Esophagus (tissue), 2 donors: ENCODE data around the gene PHF14. TPM values are rescaled to one million over a fixed set of nuclear protein-coding genes. Genes with fewer than 3 reads are reported as not detected.
"Not testable (repeated sequence)": the region's sequence is repeated elsewhere in the genome, so short reads cannot be mapped to it uniquely, and the experiment has no call there.

Experiments
- H3K27ac ChIP-seq, 2 donors: one replicate each; pipeline ENCODE4 v1.5.1; 2013; ENCODE audit warnings: low read depth in 2 of 2, mild to moderate bottlenecking in 2 of 2, inconsistent platforms in 1 of 2, low read length in 1 of 2, moderate library complexity in 1 of 2
- H3K27me3 ChIP-seq, 2 donors: one replicate each; pipeline ENCODE4 v1.6.1; 2013; ENCODE audit warnings: low read length in 2 of 2, control low read depth in 1 of 2, mild to moderate bottlenecking in 1 of 2; ENCODE audit not compliant: insufficient read depth in 2 of 2, control insufficient read depth in 1 of 2
- H3K36me3 ChIP-seq, 2 donors: one replicate each; pipeline ENCODE4 v1.6.1; 2013; ENCODE audit warnings: low read length in 1 of 2; ENCODE audit not compliant: control insufficient read depth in 2 of 2, insufficient read depth in 2 of 2
- H3K4me1 ChIP-seq, 2 donors: one replicate each; pipeline ENCODE4 v1.6.1; 2013; ENCODE audit warnings: low read length in 1 of 2; ENCODE audit not compliant: control insufficient read depth in 2 of 2, insufficient read depth in 2 of 2
- H3K4me3 ChIP-seq, 2 donors: one replicate each; pipeline ENCODE4 v1.5.1; 2013; ENCODE audit warnings: low read length in 2 of 2, mild to moderate bottlenecking in 2 of 2, low read depth in 1 of 2, moderate library complexity in 1 of 2
- H3K9me3 ChIP-seq, 2 donors: one replicate each; pipeline ENCODE4 v1.6.1; 2013; ENCODE audit warnings: mild to moderate bottlenecking in 2 of 2, low read depth in 1 of 2, low read length in 1 of 2, moderate library complexity in 1 of 2; ENCODE audit not compliant: control insufficient read depth in 2 of 2, insufficient read depth in 1 of 2
- WGBS, 2 donors: extraction: QIAGEN DNeasy Blood & Tissue Kit; methylation state at CpG; one replicate each; pipeline ENCODE4 v1.1.7; 2013; 5-methylcytosine and 5-hydroxymethylcytosine counted together
- polyA plus RNA-seq, 2 donors: library from polyadenylated mRNA; stranded (reverse); fragments of 200-250 nt; gene quantifications; one replicate each; pipeline ENCODE4 v1.2.3, GENCODE V29; 2013
- donor health status: healthy with polysubstance abuse.
- donor health status: Bipolar disorder and iron deficiency.

PHF14 gene
- polyA plus RNA-seq, 2 donors, result 10.2 to 18.0 TPM

DNA sequence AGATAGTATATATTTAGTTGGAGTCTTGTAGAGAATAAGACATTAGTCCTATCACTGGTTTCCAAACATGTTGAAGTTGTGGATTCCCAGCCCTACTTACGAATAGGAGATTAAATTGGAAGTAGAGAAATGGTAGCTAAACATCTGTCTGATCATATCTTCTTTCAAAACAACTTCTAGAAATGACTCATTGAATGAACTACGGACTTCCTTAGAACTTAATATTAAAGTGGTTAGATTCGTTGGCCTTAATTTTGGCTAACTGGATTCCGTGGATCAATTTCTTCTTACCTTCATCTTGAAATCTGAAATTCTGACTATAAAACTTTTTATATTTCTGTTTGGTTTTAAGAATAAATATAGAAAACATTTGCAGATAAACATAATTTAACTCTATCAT, 3.4 kb downstream of the PHF14 start:
- Histone ChIP-seq H3K27me3 (no peaks in the 10 kb centered on the region), H3K9me3 (no peaks in the 10 kb centered on the region), H3K4me3 (no peak overlapping the region), H3K4me1 (no peaks in the 10 kb centered on the region), H3K27ac (no peak overlapping the region), H3K36me3 (no peaks in the 10 kb centered on the region)
- WGBS, 2 donors, result 73 to 91% methylated on average over 4 of the region's 4 CpGs

- no peaks in the 10 kb centered on the region for H3K4me1 ChIP-seq
- H3K27me3 ChIP-seq, result no peaks in the 10 kb centered on the region
- H3K9me3 ChIP-seq, result peaks cover 0 to 2% of the 10 kb centered on the region in 2 donors
- 97 to 98% methylated on average over 3 of the region's 3 CpGs for WGBS, 2 donors
- H3K27ac ChIP-seq, result no peak overlapping the region
- no peak overlapping the region for H3K4me3 ChIP-seq
- H3K36me3 ChIP-seq, result peaks cover 0 to 2% of the 10 kb centered on the region in 2 donors
These were observed 7.6 kb downstream of the PHF14 start for GRCh38 chr7:10981317-10981716.

DNA sequence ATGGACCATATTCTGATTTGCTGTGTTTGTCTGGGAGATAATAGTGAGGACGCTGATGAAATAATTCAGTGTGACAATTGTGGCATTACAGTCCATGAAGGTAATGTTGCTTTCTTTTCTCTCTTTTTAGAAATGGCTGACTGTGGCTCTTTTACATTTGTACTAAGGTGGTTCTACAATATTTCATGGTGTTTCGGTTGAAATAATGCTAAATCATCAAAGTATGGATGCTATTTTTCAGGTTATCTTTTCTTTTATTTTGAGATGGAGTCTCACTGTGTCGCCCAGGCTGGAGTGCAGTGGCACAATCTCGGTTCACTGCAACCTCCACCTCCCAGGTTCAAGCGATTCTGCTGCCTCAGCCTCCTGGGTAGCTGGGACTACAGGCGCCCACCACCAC, 17.1 kb downstream of the PHF14 start:
- H3K4me1 ChIP-seq, H3K4me3 ChIP-seq, H3K27me3 ChIP-seq, H3K27ac ChIP-seq, H3K9me3 ChIP-seq, H3K36me3 ChIP-seq: not testable (repeated sequence)
- WGBS, 2 donors, result 97 to 99% methylated on average over 6 of the region's 6 CpGs

DNA sequence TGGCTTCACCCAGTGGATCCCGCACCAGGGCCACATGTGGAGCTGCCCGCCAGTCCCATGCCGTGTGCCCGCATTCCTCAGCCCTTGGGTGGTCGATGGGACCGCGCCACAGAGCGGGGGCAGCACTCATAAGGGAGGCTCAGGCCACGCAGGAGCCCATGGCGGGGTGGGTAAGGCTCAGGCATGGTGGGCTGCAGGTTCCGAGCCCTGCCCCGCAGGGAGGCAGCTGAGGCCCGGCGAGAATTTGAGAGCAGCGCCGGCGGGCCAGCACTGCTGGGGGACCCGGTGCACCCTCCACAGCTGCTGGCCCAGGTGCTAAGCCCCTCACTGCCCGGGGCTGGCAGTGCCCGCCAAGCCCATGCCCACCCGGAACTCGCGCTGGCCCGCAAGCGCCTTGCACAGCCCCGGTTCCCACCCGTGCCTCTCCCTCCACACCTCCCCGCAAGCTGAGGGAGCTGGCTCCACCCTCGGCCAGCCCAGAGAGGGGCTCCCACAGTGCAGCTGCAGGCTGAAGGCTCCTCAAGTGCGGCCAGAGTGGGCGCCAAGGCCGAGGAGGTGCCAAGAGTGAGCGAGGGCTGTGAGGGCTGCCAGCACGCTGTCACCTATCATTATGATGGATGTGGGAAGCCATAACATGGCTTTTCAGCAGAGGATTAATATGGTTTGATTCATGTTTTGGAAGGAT, 22.0 kb downstream of the PHF14 start:
- H3K9me3 ChIP-seq, H3K36me3 ChIP-seq, H3K27me3 ChIP-seq, H3K4me3 ChIP-seq, H3K27ac ChIP-seq, H3K4me1 ChIP-seq: not testable (repeated sequence)
- 96 to 98% methylated on average over 31 to 34 of the region's 34 CpGs for WGBS, 2 donors

DNA sequence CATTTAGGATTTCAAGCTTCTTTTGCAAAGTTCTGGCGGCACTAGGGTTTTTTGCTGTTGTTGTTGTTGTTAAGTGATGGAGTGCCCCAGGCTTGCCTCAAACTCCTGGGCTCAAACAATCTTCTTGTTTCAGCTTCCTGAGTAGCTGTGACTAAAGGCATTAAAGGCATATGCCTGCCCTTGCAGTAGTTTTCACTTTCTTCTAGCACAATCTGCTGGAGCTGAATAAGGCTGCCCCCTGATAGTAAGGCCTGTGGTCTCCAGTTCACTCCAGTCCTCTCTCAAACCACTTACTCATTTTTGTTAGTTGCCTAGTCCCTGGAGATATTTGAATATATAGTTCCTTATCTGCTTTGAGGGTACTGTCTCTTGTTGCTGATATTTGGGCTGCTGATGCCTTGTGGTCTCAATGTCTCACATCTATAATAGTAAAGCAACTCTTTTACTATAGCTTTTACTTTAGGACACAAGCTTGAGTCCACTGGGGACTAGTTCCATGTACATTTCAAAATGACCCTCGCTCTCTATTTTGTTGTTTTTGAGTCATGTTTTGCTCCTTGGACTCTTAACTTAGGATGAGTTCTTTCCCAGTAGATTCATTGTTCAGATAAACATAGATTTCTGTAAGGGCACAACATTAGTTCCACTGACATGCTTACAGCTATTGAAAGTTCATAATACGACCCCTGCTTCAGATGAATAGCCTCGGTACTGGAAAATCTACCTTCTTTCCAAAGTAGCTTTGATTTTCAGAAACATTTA, 25.5 kb downstream of the PHF14 start:
- Histone ChIP-seq H3K4me3 (no peak overlapping the region), H3K36me3 (peaks cover 0 to 6% of the 10 kb centered on the region in 2 donors), H3K9me3 (no peaks in the 10 kb centered on the region), H3K27ac (no peak overlapping the region), H3K27me3 (no peaks in the 10 kb centered on the region), H3K4me1 (no peaks in the 10 kb centered on the region)
- 75 to 85% methylated on average over 4 of the region's 4 CpGs for WGBS, 2 donors

- no peak overlapping the region for H3K27ac ChIP-seq
- no peaks in the 10 kb centered on the region for H3K4me1 ChIP-seq
- H3K27me3 ChIP-seq, result no peaks in the 10 kb centered on the region
- H3K36me3 ChIP-seq, result no peaks in the 10 kb centered on the region
- H3K4me3 ChIP-seq, result no peak overlapping the region
- H3K9me3 ChIP-seq, result no peaks in the 10 kb centered on the region
These were observed 31.5 kb downstream of the PHF14 start for GRCh38 chr7:11005202-11005601.

- Histone ChIP-seq H3K4me1 (no peaks in the 10 kb centered on the region), H3K36me3 (no peaks in the 10 kb centered on the region), H3K4me3 (no peak overlapping the region), H3K27ac (no peak overlapping the region), H3K27me3 (no peaks in the 10 kb centered on the region), H3K9me3 (no peaks in the 10 kb centered on the region)
- 69 to 79% methylated on average over 3 of the region's 3 CpGs for WGBS, 2 donors
These were observed 32.6 kb downstream of the PHF14 start for GRCh38 chr7:11006291-11006690.

- Histone ChIP-seq H3K27ac (no peak overlapping the region), H3K9me3 (no peaks in the 10 kb centered on the region), H3K4me3 (no peak overlapping the region), H3K27me3 (no peaks in the 10 kb centered on the region), H3K4me1 (no peaks in the 10 kb centered on the region), H3K36me3 (no peaks in the 10 kb centered on the region)
- 34 to 40% methylated on average over 1 of the region's 1 CpG for WGBS, 2 donors
These were observed 36.0 kb downstream of the PHF14 start for GRCh38 chr7:11009631-11010030.

GRCh38 chr7:11021468-11021867, 47.8 kb downstream of the PHF14 start:
- Histone ChIP-seq H3K9me3 (no peaks in the 10 kb centered on the region), H3K27me3 (no peaks in the 10 kb centered on the region), H3K27ac (no peak overlapping the region), H3K36me3 (peaks cover 0 to 2% of the 10 kb centered on the region in 2 donors), H3K4me1 (no peaks in the 10 kb centered on the region), H3K4me3 (no peak overlapping the region)
- WGBS, 2 donors, result 90 to 97% methylated on average over 1 of the region's 1 CpG
